Measurements from ENCODE around the gene PRCP.

DNA sequence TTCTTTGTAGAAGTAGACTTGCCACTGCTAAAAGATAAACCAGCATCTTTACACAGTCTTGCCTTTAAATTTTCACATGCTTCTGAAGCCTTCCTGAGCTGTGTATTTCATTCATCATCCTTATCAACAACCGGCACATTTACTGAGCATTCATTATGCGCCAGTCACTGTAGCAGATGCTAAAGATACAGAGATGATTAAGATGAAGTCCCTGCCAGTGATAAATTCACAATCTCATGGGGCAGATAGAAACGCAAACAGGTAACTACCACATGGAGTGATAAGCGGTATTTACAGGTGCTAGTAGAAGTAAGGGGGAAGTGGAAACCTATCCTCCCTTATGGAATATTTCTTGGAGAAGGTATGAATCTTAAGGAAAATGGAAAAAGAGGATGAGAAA is 67.2 kb downstream of the PRCP start:
- TF ChIP-seq, protein P1, sequence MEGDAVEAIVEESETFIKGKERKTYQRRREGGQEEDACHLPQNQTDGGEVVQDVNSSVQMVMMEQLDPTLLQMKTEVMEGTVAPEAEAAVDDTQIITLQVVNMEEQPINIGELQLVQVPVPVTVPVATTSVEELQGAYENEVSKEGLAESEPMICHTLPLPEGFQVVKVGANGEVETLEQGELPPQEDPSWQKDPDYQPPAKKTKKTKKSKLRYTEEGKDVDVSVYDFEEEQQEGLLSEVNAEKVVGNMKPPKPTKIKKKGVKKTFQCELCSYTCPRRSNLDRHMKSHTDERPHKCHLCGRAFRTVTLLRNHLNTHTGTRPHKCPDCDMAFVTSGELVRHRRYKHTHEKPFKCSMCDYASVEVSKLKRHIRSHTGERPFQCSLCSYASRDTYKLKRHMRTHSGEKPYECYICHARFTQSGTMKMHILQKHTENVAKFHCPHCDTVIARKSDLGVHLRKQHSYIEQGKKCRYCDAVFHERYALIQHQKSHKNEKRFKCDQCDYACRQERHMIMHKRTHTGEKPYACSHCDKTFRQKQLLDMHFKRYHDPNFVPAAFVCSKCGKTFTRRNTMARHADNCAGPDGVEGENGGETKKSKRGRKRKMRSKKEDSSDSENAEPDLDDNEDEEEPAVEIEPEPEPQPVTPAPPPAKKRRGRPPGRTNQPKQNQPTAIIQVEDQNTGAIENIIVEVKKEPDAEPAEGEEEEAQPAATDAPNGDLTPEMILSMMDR (IDR thresholded peaks at IDR 0.05; ENCODE audit: extremely low read depth in 1 of 2, insufficient read depth in 1 of 2, low read depth in 1 of 2, low read length in 2 of 2) = no peak
- TF ChIP-seq POLR2AphosphoS5 (IDR thresholded peaks at IDR 0.05; ENCODE audit: insufficient read depth, low read depth, low read length) = no peak
- no peak for TF ChIP-seq JUN (IDR thresholded peaks at IDR 0.05; ENCODE audit: borderline replicate concordance, insufficient read depth, insufficient read length, low read depth)
- no peak for TF ChIP-seq POLR2A (IDR thresholded peaks at IDR 0.05; ENCODE audit: low read depth, low read length)
- no peak for TF ChIP-seq MYC (IDR thresholded peaks at IDR 0.05; ENCODE audit: low read depth, low read length)
- TF ChIP-seq, protein P2, sequence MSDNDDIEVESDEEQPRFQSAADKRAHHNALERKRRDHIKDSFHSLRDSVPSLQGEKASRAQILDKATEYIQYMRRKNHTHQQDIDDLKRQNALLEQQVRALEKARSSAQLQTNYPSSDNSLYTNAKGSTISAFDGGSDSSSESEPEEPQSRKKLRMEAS (IDR thresholded peaks at IDR 0.05; ENCODE audit: insufficient read depth, insufficient read length) = no peak
- TF ChIP-seq EZH2 (IDR thresholded peaks at IDR 0.05; ENCODE audit: borderline replicate concordance, low read depth, low read length, severe bottlenecking) = no peak

All from endothelial cell of umbilical vein (primary cell).